Epithelial cell of proximal tubule (primary cell): ENCODE measurements around the gene SCNN1A. TPM values are rescaled to one million over a fixed set of nuclear protein-coding genes. Genes with fewer than 3 reads are reported as not detected.
"Not testable (repeated sequence)": the region's sequence is repeated elsewhere in the genome, so short reads cannot be mapped to it uniquely, and the experiment has no call there.

Experiments
- DNase-seq: peaks from one replicate; pipeline ENCODE4 v3.0.0-alpha.2; 2011; ENCODE audit warnings: low read depth
- H3K4me3 ChIP-seq: 2 replicates; pipeline ENCODE4 v1.5.1; 2011; ENCODE audit warnings: low read depth, mild to moderate bottlenecking, low read length
- total RNA-seq: library from RNA; depleted of rRNA; stranded (reverse); fragments of >200 nt; gene quantifications from 2 replicates; pipeline ENCODE4 v1.2.3, GENCODE V29; 2015
- TF ChIP-seq, protein P1 (sequence below): conservative IDR thresholded peaks from 2 replicates; pipeline ENCODE4 v1.5.1; 2012; ENCODE audit warnings: low read depth, mild to moderate bottlenecking, low read length

SCNN1A gene
- total RNA-seq, 1 donor from 2014 or later = 52.2 TPM

DNA sequence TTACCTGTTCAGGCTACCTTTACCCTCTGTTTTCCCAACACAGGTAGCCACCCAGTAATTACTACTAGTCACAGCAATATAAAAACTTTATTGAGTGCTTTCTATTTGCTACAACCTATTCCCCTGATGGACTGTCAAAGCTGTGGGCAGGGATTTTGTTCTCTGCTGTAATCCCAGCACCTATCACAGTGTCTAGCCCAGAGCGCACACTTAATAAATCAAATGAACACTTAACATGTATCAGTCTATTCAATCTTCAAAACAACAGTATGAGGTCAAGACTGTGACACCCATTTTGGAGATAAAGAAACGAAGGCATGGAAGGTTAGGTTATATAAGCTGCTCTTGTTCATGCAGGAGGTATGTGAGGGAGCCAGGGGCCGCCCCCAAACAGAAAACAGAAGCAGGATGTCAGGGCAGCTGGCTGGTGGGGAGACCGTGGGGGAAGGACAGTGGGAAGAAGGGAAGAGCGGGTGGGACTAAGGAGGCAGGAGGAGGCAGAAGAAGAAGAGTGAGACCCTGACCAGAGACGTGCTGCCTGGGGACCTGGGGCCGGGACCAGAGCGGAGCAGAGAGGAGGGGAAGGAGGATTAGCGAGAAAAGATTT lies 35.2 kb downstream of the SCNN1A start:
- no peak for DNase-seq
- TF ChIP-seq, protein P1, sequence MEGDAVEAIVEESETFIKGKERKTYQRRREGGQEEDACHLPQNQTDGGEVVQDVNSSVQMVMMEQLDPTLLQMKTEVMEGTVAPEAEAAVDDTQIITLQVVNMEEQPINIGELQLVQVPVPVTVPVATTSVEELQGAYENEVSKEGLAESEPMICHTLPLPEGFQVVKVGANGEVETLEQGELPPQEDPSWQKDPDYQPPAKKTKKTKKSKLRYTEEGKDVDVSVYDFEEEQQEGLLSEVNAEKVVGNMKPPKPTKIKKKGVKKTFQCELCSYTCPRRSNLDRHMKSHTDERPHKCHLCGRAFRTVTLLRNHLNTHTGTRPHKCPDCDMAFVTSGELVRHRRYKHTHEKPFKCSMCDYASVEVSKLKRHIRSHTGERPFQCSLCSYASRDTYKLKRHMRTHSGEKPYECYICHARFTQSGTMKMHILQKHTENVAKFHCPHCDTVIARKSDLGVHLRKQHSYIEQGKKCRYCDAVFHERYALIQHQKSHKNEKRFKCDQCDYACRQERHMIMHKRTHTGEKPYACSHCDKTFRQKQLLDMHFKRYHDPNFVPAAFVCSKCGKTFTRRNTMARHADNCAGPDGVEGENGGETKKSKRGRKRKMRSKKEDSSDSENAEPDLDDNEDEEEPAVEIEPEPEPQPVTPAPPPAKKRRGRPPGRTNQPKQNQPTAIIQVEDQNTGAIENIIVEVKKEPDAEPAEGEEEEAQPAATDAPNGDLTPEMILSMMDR = no peak
- H3K4me3 ChIP-seq = peak overlapping the region; percentile 95

DNA sequence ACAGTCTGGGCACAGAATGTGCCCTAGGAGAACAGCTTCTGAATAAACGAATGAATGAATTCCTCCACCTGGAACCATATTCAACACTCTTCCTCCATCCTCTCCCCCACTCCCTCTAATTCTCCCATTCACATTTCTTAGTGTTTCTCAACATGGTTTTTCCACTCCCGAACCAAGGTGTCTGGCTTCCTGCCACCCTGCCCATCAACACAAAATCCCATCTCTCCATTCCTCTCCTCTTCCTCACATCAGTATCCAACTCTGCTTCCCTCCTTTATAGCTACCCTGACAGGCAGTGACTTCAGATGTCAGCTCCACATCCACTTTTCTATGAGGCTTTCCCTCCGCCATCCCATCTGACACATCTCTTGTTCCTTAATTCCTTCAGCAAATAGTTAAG lies 36.4 kb downstream of the SCNN1A start:
- TF ChIP-seq, protein P1 = no peak
- peak overlapping the region; percentile 95 for H3K4me3 ChIP-seq
- no peak for DNase-seq

DNA sequence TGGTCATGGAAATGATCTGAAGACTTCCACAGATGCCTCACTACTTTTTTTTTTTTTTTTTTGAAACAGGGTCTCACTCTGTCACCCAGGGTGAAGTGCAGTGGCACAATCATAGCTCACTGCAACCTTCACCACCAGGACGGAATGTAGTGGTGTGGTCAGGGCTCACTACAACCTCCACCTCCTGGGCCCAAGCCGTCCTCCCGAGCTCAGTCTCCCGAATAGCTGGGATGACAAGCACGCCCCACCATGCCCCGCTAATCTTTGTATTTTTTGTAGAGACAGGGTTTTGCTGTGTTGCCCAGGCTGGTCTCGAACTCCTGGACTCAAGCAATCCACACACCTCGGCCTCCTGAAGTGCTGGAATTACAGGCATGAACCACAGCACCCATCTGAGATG lies 36.8 kb downstream of the SCNN1A start:
- DNase-seq = not testable (repeated sequence)
- peak overlapping the region; percentile 95 for H3K4me3 ChIP-seq

DNA sequence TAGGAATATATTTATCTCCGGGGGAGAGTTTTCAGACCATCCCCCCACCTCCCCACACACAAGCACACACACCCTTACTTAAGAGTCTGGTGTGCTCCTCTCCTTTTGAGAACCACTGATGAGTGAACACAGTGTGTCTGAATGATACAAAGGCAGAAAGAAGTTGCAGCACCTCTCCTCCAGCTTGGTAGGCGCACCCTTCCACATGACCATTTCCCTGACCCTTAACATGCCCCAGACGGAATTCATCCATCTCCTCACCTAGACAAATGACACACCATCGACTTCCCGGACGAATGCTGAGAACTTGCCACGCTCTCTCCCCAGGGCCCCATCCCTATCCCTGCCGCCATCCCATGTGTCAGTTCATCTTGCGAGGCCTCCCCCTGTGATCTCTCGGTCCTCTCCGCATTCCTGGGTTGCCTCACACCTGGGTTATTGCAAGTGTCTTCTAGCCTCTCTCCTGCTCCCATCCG lies 37.4 kb downstream of the SCNN1A start:
- TF ChIP-seq, protein P1 = no peak
- peak overlapping the region; percentile 95 for H3K4me3 ChIP-seq
- no peak for DNase-seq

DNA sequence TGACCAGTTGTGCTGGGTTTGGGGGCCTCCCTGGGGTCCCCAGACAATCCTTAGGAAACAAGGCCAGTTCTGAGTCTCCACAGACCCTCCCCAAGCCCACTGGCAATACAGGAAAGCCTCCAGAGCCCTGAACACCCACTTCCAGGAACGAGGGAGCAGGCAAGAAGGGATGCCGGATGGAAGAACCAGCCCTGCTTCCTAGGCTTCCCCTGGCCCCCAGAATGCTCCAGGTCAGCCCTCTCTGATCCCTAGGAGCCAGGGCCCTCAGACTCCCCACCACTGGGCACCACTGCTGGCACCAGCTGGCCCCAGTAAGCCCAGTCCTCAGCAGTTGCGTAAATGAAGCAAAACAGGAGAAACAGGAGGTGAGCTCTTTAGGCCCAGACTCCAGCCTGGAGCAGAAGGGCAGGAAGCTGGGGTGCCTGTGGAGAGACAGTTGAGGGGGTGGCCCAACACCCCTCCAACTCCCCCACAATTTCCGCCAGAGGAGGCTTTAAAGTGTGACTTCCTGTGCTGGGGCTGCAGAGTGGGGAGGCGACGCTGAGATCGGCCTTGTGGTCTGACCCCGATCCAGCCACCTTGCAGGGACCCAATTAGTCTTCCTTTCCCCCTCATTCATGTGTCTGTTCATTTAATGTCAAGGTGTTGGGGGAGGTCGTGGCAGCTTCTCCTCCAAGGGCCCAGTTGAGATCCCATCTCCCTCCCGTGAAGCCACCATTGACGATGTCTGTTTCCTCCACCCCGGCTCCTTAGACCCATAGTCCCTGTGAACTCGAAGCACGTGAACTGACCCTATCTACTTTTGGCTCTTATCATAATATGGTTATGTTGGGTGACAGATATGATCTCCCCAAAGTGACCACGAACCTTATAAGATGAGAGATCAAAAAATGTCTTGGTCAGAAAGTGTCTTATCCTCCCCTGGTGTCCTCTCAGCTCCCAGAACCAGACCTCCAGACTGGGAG lies 38.2 kb downstream of the SCNN1A start:
- TF ChIP-seq, protein P1 = no peak
- DNase-seq = no peak
- H3K4me3 ChIP-seq = peak overlapping the region; percentile 95

DNA sequence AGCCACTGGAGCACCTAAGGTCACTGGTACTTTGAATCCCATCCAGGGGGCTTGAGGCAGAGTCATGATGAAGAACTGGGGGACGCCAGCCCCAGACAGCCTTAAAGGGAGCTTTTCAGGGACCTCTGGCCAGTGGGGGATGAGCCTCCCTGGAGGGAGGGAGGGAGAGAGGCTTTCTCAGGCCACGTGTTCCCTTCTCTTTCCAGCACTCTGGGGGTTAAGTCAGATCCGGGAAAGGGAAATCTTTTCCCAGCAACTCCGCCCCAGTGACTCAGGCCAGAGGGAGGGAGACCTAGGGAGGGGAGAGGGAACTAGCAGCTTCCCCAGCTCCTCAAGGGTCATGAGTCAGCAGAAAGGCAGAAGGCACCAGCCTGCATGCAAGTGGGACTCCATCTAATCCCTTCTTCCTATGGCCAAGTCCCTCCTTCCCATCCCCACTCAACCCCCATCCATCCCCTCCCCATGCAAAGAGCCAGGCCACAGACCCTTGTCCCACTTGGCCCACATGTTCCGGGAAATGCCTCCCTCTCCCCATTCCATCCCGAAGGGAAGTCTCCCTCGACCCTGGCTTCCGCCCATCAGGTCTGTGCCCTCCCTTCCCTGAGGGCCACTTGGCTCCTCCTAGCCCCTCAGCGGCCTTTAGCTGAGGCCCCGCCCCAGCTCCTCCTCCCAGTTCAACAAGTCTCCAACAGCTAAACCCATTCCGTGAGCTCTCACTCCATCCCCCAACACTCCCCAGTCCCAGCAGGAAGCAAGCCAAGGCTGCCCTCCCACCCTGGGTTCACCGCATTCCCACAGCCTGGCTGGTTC lies 39.1 kb downstream of the SCNN1A start:
- peak overlapping the region; percentile 95 for H3K4me3 ChIP-seq

More for the DNA sequence above, 39.1 kb downstream of the SCNN1A start:
- TF ChIP-seq, protein P1 = no peak
- DNase-seq = peak; percentile 97
